IgD-negative memory B cell (primary cell): ENCODE results near the gene SLC29A2. TPM values are rescaled to one million over a fixed set of nuclear protein-coding genes. Genes with fewer than 3 reads are reported as not detected.
A peak's percentile ranks its signal among the peaks of the same experiment; 100 is the strongest.

Source experiments
- H3K27ac Mint-ChIP-seq, 3 donors: one replicate each; pipeline ENCODE4 v1.8.0; 2020 to 2022; ENCODE audit warnings: mild to moderate bottlenecking in 3 of 3, mixed read lengths in 3 of 3, moderate library complexity in 1 of 3
- H3K27me3 Mint-ChIP-seq: one replicate; pipeline ENCODE4 v1.8.0; 2021; ENCODE audit warnings: mixed read lengths
- H3K36me3 Mint-ChIP-seq: one replicate; pipeline ENCODE4 v1.8.0; 2020; ENCODE audit warnings: mild to moderate bottlenecking, mixed read lengths
- H3K4me1 Mint-ChIP-seq, 3 donors: one replicate each; pipeline ENCODE4 v1.8.0; 2020 to 2022; ENCODE audit warnings: mixed read lengths in 3 of 3, mild to moderate bottlenecking in 1 of 3
- H3K4me3 Mint-ChIP-seq, 4 donors: one replicate each; pipeline ENCODE4 v1.8.0; 2020 to 2022; ENCODE audit warnings: mild to moderate bottlenecking in 4 of 4, mixed read lengths in 4 of 4, moderate library complexity in 3 of 4
- H3K9me3 Mint-ChIP-seq, 3 donors: one replicate each; pipeline ENCODE4 v1.8.0; 2020 to 2021; ENCODE audit warnings: mixed read lengths in 3 of 3, mild to moderate bottlenecking in 1 of 3
- polyA plus RNA-seq: library from polyadenylated mRNA; unstranded; fragments of 300-500 nt; fragmentation: Illumina TruSeq; gene quantifications from one replicate; pipeline ENCODE4 v1.2.3, GENCODE V29; 2021

SLC29A2 gene
- polyA plus RNA-seq, 1 donor from 2014 or later: 3.0 TPM

- Mint-ChIP-seq H3K36me3 (no peaks in the 10 kb centered on the region), H3K27ac (no peak overlapping the region), H3K4me3 (peak overlapping the region in 3 of 4 donors; percentile 74 to 93 (median 80)), H3K27me3 (peaks cover 5% of the 10 kb centered on the region), H3K4me1 (peaks cover 6 to 15% (median 11%) of the 10 kb centered on the region in 3 donors), H3K9me3 (no peaks in the 10 kb centered on the region)
Observed at GRCh38 chr11:66335531-66336233, 35.9 kb downstream of the SLC29A2 start.

GRCh38 chr11:66334605-66335442 is 36.7 kb downstream of the SLC29A2 start:
- H3K4me3 Mint-ChIP-seq: peak overlapping the region in 1 of 4 donors; percentile 63
- no peaks in the 10 kb centered on the region for H3K9me3 Mint-ChIP-seq
- peak overlapping the region in 1 of 3 donors; percentile 46 for H3K27ac Mint-ChIP-seq
- H3K27me3 Mint-ChIP-seq: peaks cover 5% of the 10 kb centered on the region
- H3K4me1 Mint-ChIP-seq: peaks cover 6 to 16% (median 11%) of the 10 kb centered on the region in 3 donors
- no peaks in the 10 kb centered on the region for H3K36me3 Mint-ChIP-seq

GRCh38 chr11:66333896-66334604 is 37.5 kb downstream of the SLC29A2 start:
- Mint-ChIP-seq H3K27ac (no peak overlapping the region), H3K4me1 (peaks cover 6 to 16% (median 11%) of the 10 kb centered on the region in 3 donors), H3K9me3 (no peaks in the 10 kb centered on the region), H3K4me3 (no peak overlapping the region), H3K27me3 (peaks cover 5% of the 10 kb centered on the region), H3K36me3 (no peaks in the 10 kb centered on the region)

- Mint-ChIP-seq H3K27me3 (peaks cover 5% of the 10 kb centered on the region), H3K4me3 (no peak overlapping the region), H3K4me1 (peaks cover 6 to 19% (median 13%) of the 10 kb centered on the region in 3 donors), H3K27ac (no peak overlapping the region), H3K9me3 (no peaks in the 10 kb centered on the region), H3K36me3 (no peaks in the 10 kb centered on the region)
Observed at GRCh38 chr11:66333220-66333877, 38.2 kb downstream of the SLC29A2 start.

- H3K9me3 Mint-ChIP-seq: no peaks in the 10 kb centered on the region
- no peak overlapping the region for H3K27ac Mint-ChIP-seq
- peak overlapping the region in 1 of 4 donors; percentile 50 for H3K4me3 Mint-ChIP-seq
- H3K36me3 Mint-ChIP-seq: no peaks in the 10 kb centered on the region
- H3K27me3 Mint-ChIP-seq: peaks cover 5% of the 10 kb centered on the region
- peaks cover 6 to 21% (median 16%) of the 10 kb centered on the region in 3 donors for H3K4me1 Mint-ChIP-seq
Observed at GRCh38 chr11:66332371-66333219, 39.0 kb downstream of the SLC29A2 start.

- no peak overlapping the region for H3K27ac Mint-ChIP-seq
- H3K4me3 Mint-ChIP-seq: no peak overlapping the region
- H3K4me1 Mint-ChIP-seq: peaks cover 4 to 21% (median 16%) of the 10 kb centered on the region in 3 donors
- peaks cover 5% of the 10 kb centered on the region for H3K27me3 Mint-ChIP-seq
- H3K9me3 Mint-ChIP-seq: no peaks in the 10 kb centered on the region
- no peaks in the 10 kb centered on the region for H3K36me3 Mint-ChIP-seq
Observed at GRCh38 chr11:66331542-66332370, 39.8 kb downstream of the SLC29A2 start.

- Mint-ChIP-seq H3K36me3 (no peaks in the 10 kb centered on the region), H3K9me3 (no peaks in the 10 kb centered on the region), H3K27me3 (peaks cover 4% of the 10 kb centered on the region), H3K4me1 (peaks cover 0 to 13% (median 12%) of the 10 kb centered on the region in 3 donors), H3K4me3 (no peak overlapping the region), H3K27ac (no peak overlapping the region)
Observed at GRCh38 chr11:66330931-66331330, 40.6 kb downstream of the SLC29A2 start.

GRCh38 chr11:66329165-66329673 is 42.3 kb downstream of the SLC29A2 start:
- no peaks in the 10 kb centered on the region for H3K9me3 Mint-ChIP-seq
- H3K4me3 Mint-ChIP-seq: no peak overlapping the region
- H3K27me3 Mint-ChIP-seq: no peaks in the 10 kb centered on the region
- H3K27ac Mint-ChIP-seq: no peak overlapping the region
- peaks cover 0 to 9% (median 9%) of the 10 kb centered on the region in 3 donors for H3K4me1 Mint-ChIP-seq
- no peaks in the 10 kb centered on the region for H3K36me3 Mint-ChIP-seq

GRCh38 chr11:66328302-66329144 is 43.0 kb downstream of the SLC29A2 start:
- no peaks in the 10 kb centered on the region for H3K27me3 Mint-ChIP-seq
- peaks cover 0 to 9% (median 9%) of the 10 kb centered on the region in 3 donors for H3K4me1 Mint-ChIP-seq
- no peaks in the 10 kb centered on the region for H3K36me3 Mint-ChIP-seq
- H3K4me3 Mint-ChIP-seq: peak overlapping the region in 3 of 4 donors; percentile 18 to 86 (median 72)
- H3K9me3 Mint-ChIP-seq: no peaks in the 10 kb centered on the region
- peak overlapping the region in 1 of 3 donors; percentile 16 for H3K27ac Mint-ChIP-seq

- no peaks in the 10 kb centered on the region for H3K36me3 Mint-ChIP-seq
- no peaks in the 10 kb centered on the region for H3K9me3 Mint-ChIP-seq
- no peaks in the 10 kb centered on the region for H3K27me3 Mint-ChIP-seq
- peak overlapping the region in 1 of 4 donors; percentile 18 for H3K4me3 Mint-ChIP-seq
- peaks cover 0 to 9% (median 9%) of the 10 kb centered on the region in 3 donors for H3K4me1 Mint-ChIP-seq
- H3K27ac Mint-ChIP-seq: no peak overlapping the region
Observed at GRCh38 chr11:66328031-66328301, 43.6 kb downstream of the SLC29A2 start.

- H3K4me1 Mint-ChIP-seq: peaks cover 0 to 9% (median 9%) of the 10 kb centered on the region in 3 donors
Observed at GRCh38 chr11:66327171-66328030, 44.2 kb downstream of the SLC29A2 start.

More at GRCh38 chr11:66327171-66328030, 44.2 kb downstream of the SLC29A2 start:
- Mint-ChIP-seq H3K27ac (no peak overlapping the region), H3K9me3 (no peaks in the 10 kb centered on the region), H3K4me3 (no peak overlapping the region), H3K27me3 (no peaks in the 10 kb centered on the region), H3K36me3 (no peaks in the 10 kb centered on the region)
